Measurements from ENCODE around the gene ADGRG3.

ADGRG3 gene

GRCh38 chr16:57736419-57737351, 68.6 kb downstream of the ADGRG3 start:
- peak; percentile 73 for DNase-seq (ENCODE audit: low spot score)

GRCh38 chr16:57738844-57739243, 70.7 kb downstream of the ADGRG3 start:
- no peak for DNase-seq (ENCODE audit: low spot score)

Measured in HuH-7 (cell line).